IMR-90 (cell line): ENCODE results near the gene THOC2. TPM values are rescaled to one million over a fixed set of nuclear protein-coding genes. Genes with fewer than 3 reads are reported as not detected.

Source experiments
- ATAC-seq: fragments of 200-7000 bp; cut with Tn5 transposase; 2 replicates; pipeline ENCODE4 v1.9.1; 2020; ENCODE audit warnings: low read depth, mild to moderate bottlenecking, moderate library complexity
- BruUV-seq: library from RNA; stranded (reverse); fragments of 400-500 nt; replicated peaks from 2 replicates; lab custom pipeline; 2021; lab: Mats Ljungman, UMichigan
- CTCF ChIA-PET: fragments of 300-600 bp; formaldehyde crosslinking; extraction: SDS; loops from one replicate; lab custom pipeline; 2021; ENCODE audit warnings: antibody characterized with exemption; lab: Yijun Ruan, JAX
- POLR2A ChIA-PET: fragments of 300-600 bp; sonication (Branson Sonifier 250); formaldehyde crosslinking; loops from one replicate; lab custom pipeline; 2022; ENCODE audit warnings: antibody characterized with exemption; ENCODE audit not compliant: unreplicated experiment; lab: Charles Lee
- DNase-seq: peaks from one replicate; pipeline ENCODE4 v3.0.0; 2013
- H2AFZ ChIP-seq: replicated peaks from 2 replicates; pipeline ENCODE3; 2013; ENCODE audit warnings: low read length, mild to moderate bottlenecking; ENCODE audit not compliant: poor library complexity
- H2AK5ac ChIP-seq: 2 replicates; pipeline ENCODE4 v1.6.1; 2013; ENCODE audit warnings: low read depth, low read length, inconsistent platforms
- H2AK9ac ChIP-seq: replicated peaks from 2 replicates; pipeline ENCODE3; 2013; ENCODE audit warnings: mild to moderate bottlenecking, low read depth, low read length, moderate library complexity; ENCODE audit not compliant: poor library complexity
- H2BK120ac ChIP-seq: 2 replicates; pipeline ENCODE4 v1.6.1; 2013; ENCODE audit warnings: low read depth, low read length, inconsistent platforms
- H2BK15ac ChIP-seq: 3 replicates; pipeline ENCODE4 v1.6.1; 2013; ENCODE audit warnings: low read depth, low read length, inconsistent platforms
- H2BK20ac ChIP-seq: 2 replicates; pipeline ENCODE4 v1.6.1; 2013; ENCODE audit warnings: low read depth, mild to moderate bottlenecking, inconsistent platforms, low read length, moderate library complexity
- H2BK5ac ChIP-seq: 2 replicates; pipeline ENCODE4 v1.6.1; 2013; ENCODE audit warnings: mild to moderate bottlenecking, low read depth, low read length, inconsistent platforms; ENCODE audit not compliant: poor library complexity, severe bottlenecking
- H3K14ac ChIP-seq: replicated peaks from 2 replicates; pipeline ENCODE4 v1.6.1; 2013; ENCODE audit warnings: low read depth, low read length, inconsistent platforms
- H3K18ac ChIP-seq: 2 replicates; pipeline ENCODE4 v1.6.1; 2013; ENCODE audit warnings: low read depth, low read length, control low read depth
- H3K23ac ChIP-seq: 2 replicates; pipeline ENCODE4 v1.6.1; 2013; ENCODE audit warnings: low read depth, low read length, inconsistent platforms
- H3K27ac ChIP-seq: 2 replicates; pipeline ENCODE4 v1.5.1; 2013; ENCODE audit warnings: mild to moderate bottlenecking, control low read depth, low read length; ENCODE audit not compliant: insufficient read depth
- H3K27me3 ChIP-seq: 2 replicates; pipeline ENCODE4 v1.6.1; 2013; ENCODE audit warnings: low read length; ENCODE audit not compliant: control insufficient read depth, insufficient read depth
- H3K36me3 ChIP-seq: 2 replicates; pipeline ENCODE4 v1.6.1; 2013; ENCODE audit warnings: low read length, mixed read lengths; ENCODE audit not compliant: control insufficient read depth, insufficient read depth
- H3K4ac ChIP-seq: 2 replicates; pipeline ENCODE4 v1.6.1; 2013; ENCODE audit warnings: low read depth, low read length, inconsistent platforms
- H3K4me1 ChIP-seq: 2 replicates; pipeline ENCODE4 v1.6.1; 2013; ENCODE audit warnings: low read length, mixed read lengths; ENCODE audit not compliant: control insufficient read depth, insufficient read depth
- H3K4me2 ChIP-seq: 2 replicates; pipeline ENCODE4 v1.6.1; 2013; ENCODE audit warnings: low read depth, mild to moderate bottlenecking, control low read depth, low read length, moderate library complexity
- H3K4me3 ChIP-seq: 2 replicates; pipeline ENCODE4 v1.5.1; 2013; ENCODE audit warnings: low read depth, mild to moderate bottlenecking, control low read depth, low read length, moderate library complexity; ENCODE audit not compliant: insufficient read depth
- H3K56ac ChIP-seq: 2 replicates; pipeline ENCODE4 v1.6.1; 2013; ENCODE audit warnings: low read length, inconsistent platforms; ENCODE audit not compliant: insufficient read depth; ENCODE audit errors: extremely low read depth
- H3K79me1 ChIP-seq, 2 experiments: 2 replicates each; pipeline ENCODE4 v1.6.1; 2013; ENCODE audit warnings: low read length in 2 of 2, inconsistent platforms in 1 of 2, low read depth in 1 of 2
- H3K9ac ChIP-seq: 2 replicates; pipeline ENCODE4 v1.6.1; 2013; ENCODE audit warnings: low read depth, low read length, control low read depth
- H3K9me1 ChIP-seq: 2 replicates; pipeline ENCODE4 v1.6.1; 2013; ENCODE audit warnings: low read length, inconsistent platforms; ENCODE audit not compliant: insufficient read depth
- H3K9me3 ChIP-seq: 2 replicates; pipeline ENCODE4 v1.6.1; 2013; ENCODE audit warnings: low read length; ENCODE audit not compliant: control insufficient read depth, insufficient read depth
- H4K20me1 ChIP-seq: 2 replicates; pipeline ENCODE4 v1.6.1; 2013; ENCODE audit warnings: low read length, inconsistent platforms; ENCODE audit not compliant: insufficient read depth
- H4K5ac ChIP-seq: 2 replicates; pipeline ENCODE4 v1.6.1; 2013; ENCODE audit warnings: mild to moderate bottlenecking, low read depth, low read length, control low read depth
- H4K8ac ChIP-seq, 2 experiments: 2 replicates each; pipeline ENCODE4 v1.6.1; 2013; ENCODE audit warnings: low read depth in 2 of 2, low read length in 2 of 2, control low read depth in 1 of 2, inconsistent platforms in 1 of 2
- H4K91ac ChIP-seq: 2 replicates; pipeline ENCODE4 v1.6.1; 2013; ENCODE audit warnings: low read depth, low read length, inconsistent platforms; ENCODE audit not compliant: insufficient read depth
- BHLHE40 ChIP-seq: fragments of 150-350 bp; IDR thresholded peaks from 2 replicates; pipeline ENCODE4 v1.6.1; 2016; ENCODE audit warnings: mild to moderate bottlenecking, low read depth, low read length
- CEBPB ChIP-seq: IDR thresholded peaks from 2 replicates; pipeline ENCODE4 v1.6.1; 2012; ENCODE audit warnings: low read depth, low read length, improper control_type of control experiment
- CHD1 ChIP-seq: IDR thresholded peaks from 2 replicates; pipeline ENCODE4 v1.6.1; 2012; ENCODE audit warnings: low read depth, low read length, improper control_type of control experiment
- FOS ChIP-seq: fragments of 150-350 bp; IDR thresholded peaks from 2 replicates; pipeline ENCODE4 v1.6.1; 2016; ENCODE audit warnings: low read depth, low read length
- MAFK ChIP-seq: IDR thresholded peaks from 2 replicates; pipeline ENCODE4 v1.6.1; 2012; ENCODE audit warnings: low read depth, low read length, improper control_type of control experiment
- MAZ ChIP-seq: IDR thresholded peaks from 2 replicates; pipeline ENCODE4 v1.6.1; 2012; ENCODE audit warnings: low read depth, mild to moderate bottlenecking, low read length, improper control_type of control experiment, moderate library complexity, borderline replicate concordance
- MXI1 ChIP-seq: IDR thresholded peaks from 2 replicates; pipeline ENCODE4 v1.6.1; 2012; ENCODE audit warnings: low read depth, mild to moderate bottlenecking, low read length, moderate library complexity, borderline replicate concordance
- NFE2L2 ChIP-seq: fragments of 150-350 bp; IDR thresholded peaks from 2 replicates; pipeline ENCODE4 v1.6.1; 2016; ENCODE audit warnings: low read depth, mild to moderate bottlenecking, low read length
- POLR2A ChIP-seq: IDR thresholded peaks from 2 replicates; pipeline ENCODE4 v1.6.1; 2012; ENCODE audit warnings: mild to moderate bottlenecking, low read depth, low read length
- RAD21 ChIP-seq: IDR thresholded peaks from 2 replicates; pipeline ENCODE4 v1.6.1; 2012; ENCODE audit warnings: low read length, improper control_type of control experiment
- RCOR1 ChIP-seq: IDR thresholded peaks from 2 replicates; pipeline ENCODE4 v1.6.1; 2012; ENCODE audit warnings: mild to moderate bottlenecking, low read length, improper control_type of control experiment; ENCODE audit not compliant: insufficient replicate concordance
- RFX5 ChIP-seq: IDR thresholded peaks from 2 replicates; pipeline ENCODE4 v1.8.0; 2012; ENCODE audit warnings: low read depth, mild to moderate bottlenecking, low read length, moderate library complexity
- SMC3 ChIP-seq: fragments of 150-350 bp; IDR thresholded peaks from 2 replicates; pipeline ENCODE4 v1.6.1; 2016; ENCODE audit warnings: low read depth, mild to moderate bottlenecking, antibody characterized with exemption, low read length, moderate library complexity
- WGBS, 2 experiments: methylation state at CpG; one replicate each; pipeline versions ENCODE4 v1.1.5 to v1.1.7; 2013; ENCODE audit warnings: missing lambda C conversion rate in 2 of 2; ENCODE audit not compliant: insufficient read length in 1 of 2; ENCODE audit errors: extremely low coverage in 2 of 2; 5-methylcytosine and 5-hydroxymethylcytosine counted together
- dilution Hi-C: fragments of 300-500 bp; cut with HindIII; formaldehyde crosslinking; loops from one replicate; pipeline ENCODE4 v1.14.3; 2018; ENCODE audit warnings: low sequenced_read_pairs; ENCODE audit not compliant: unreplicated experiment
- in situ Hi-C: fragments of 300-500 bp; cut with MboI; formaldehyde crosslinking; loops from 3 replicates; pipeline ENCODE4 v1.14.3; 2019; ENCODE audit warnings: low sequenced_read_pairs, inconsistent platforms, mixed read lengths
- intact Hi-C: fragments of 100-400 bp; cut with micrococcal nuclease; formaldehyde crosslinking; loops from 2 replicates; pipeline ENCODE4 v1.10.0; 2022
- polyA plus RNA-seq, 3 experiments: library from polyadenylated mRNA; depleted of rRNA; stranded (reverse); fragments of >200 nt; gene quantifications; 2 replicates each; pipeline ENCODE4 v1.2.3, GENCODE V29; 2012; ENCODE audit warnings: low replicate concordance in 1 of 3
- total RNA-seq: library from RNA; depleted of rRNA; stranded (reverse); fragments of >200 nt; gene quantifications from 2 replicates; pipeline ENCODE4 v1.2.3, GENCODE V29; 2012
- TF ChIP-seq, protein P1 (sequence below): conservative IDR thresholded peaks from 2 replicates; pipeline ENCODE4 v1.5.1; 2012; ENCODE audit warnings: mild to moderate bottlenecking, low read depth, low read length, improper control_type of control experiment
- TF ChIP-seq, protein P2 (sequence below): fragments of 150-350 bp; IDR thresholded peaks from 2 replicates; pipeline ENCODE4 v1.6.1; 2017; ENCODE audit warnings: mild to moderate bottlenecking, antibody characterized with exemption, low read length, low read depth
- TF ChIP-seq, protein P3 (sequence below): fragments of 150-350 bp; IDR thresholded peaks from 2 replicates; pipeline ENCODE4 v1.6.1; 2016; ENCODE audit warnings: low read depth, mild to moderate bottlenecking, low read length, moderate library complexity, borderline replicate concordance

Gene THOC2
- total and polyA plus RNA-seq, 2 of the 4 experiments (the other 2 are of a cell fraction): 42.9 to 58.8 TPM

DNA sequence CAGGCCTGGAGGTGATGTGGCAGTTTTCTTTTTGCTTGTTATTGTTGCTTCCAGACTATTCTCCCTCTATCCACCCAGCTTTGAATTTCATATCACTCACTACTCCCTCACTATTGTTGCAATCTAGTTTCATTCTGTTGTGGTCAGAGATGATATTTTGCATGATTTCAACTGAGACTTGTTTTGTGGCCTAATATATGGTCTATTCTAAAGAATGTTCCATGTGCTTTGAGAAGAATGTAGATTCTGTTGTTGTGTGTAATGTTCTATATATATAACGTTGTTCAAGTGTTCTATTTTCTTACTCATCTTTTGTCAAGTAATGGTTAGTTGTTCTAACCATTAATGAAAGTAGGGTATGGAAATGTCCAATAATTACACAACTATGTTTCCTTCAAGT is 59.0 kb downstream of the THOC2 start:
- intact Hi-C loops (no loop called here), in situ Hi-C loops (no loop called here), dilution Hi-C loops (no loop called here)
- no peak overlapping the region for H2AFZ ChIP-seq
- H4K5ac ChIP-seq: no peak overlapping the region
- no peak overlapping the region for H2BK20ac ChIP-seq
- no peak overlapping the region for H3K18ac ChIP-seq
- ATAC-seq (no peak), DNase-seq (no peak)
- no CpG with 5 or more reads among the region's 1 CpG for WGBS, 2 experiments
- no peak overlapping the region for H3K4me2 ChIP-seq
- no peak overlapping the region for H2BK15ac ChIP-seq
- no peak overlapping the region for H3K14ac ChIP-seq
- H3K27ac ChIP-seq: no peak overlapping the region
- no peak overlapping the region for H4K91ac ChIP-seq
- no peaks in the 10 kb centered on the region for H3K79me1 ChIP-seq
- no peak overlapping the region for H2BK5ac ChIP-seq
- H2BK120ac ChIP-seq: no peak overlapping the region
- H2AK9ac ChIP-seq: no peak overlapping the region
- no peak overlapping the region for H3K56ac ChIP-seq
- TF ChIP-seq MAFK: no peak
- no peak for TF ChIP-seq RAD21
- TF ChIP-seq RCOR1: no peak
- TF ChIP-seq, protein P1, sequence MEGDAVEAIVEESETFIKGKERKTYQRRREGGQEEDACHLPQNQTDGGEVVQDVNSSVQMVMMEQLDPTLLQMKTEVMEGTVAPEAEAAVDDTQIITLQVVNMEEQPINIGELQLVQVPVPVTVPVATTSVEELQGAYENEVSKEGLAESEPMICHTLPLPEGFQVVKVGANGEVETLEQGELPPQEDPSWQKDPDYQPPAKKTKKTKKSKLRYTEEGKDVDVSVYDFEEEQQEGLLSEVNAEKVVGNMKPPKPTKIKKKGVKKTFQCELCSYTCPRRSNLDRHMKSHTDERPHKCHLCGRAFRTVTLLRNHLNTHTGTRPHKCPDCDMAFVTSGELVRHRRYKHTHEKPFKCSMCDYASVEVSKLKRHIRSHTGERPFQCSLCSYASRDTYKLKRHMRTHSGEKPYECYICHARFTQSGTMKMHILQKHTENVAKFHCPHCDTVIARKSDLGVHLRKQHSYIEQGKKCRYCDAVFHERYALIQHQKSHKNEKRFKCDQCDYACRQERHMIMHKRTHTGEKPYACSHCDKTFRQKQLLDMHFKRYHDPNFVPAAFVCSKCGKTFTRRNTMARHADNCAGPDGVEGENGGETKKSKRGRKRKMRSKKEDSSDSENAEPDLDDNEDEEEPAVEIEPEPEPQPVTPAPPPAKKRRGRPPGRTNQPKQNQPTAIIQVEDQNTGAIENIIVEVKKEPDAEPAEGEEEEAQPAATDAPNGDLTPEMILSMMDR: no peak
- TF ChIP-seq, protein P2, sequence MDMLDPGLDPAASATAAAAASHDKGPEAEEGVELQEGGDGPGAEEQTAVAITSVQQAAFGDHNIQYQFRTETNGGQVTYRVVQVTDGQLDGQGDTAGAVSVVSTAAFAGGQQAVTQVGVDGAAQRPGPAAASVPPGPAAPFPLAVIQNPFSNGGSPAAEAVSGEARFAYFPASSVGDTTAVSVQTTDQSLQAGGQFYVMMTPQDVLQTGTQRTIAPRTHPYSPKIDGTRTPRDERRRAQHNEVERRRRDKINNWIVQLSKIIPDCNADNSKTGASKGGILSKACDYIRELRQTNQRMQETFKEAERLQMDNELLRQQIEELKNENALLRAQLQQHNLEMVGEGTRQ: no peak
- TF ChIP-seq RFX5: no peak
- no peak for TF ChIP-seq CHD1
- TF ChIP-seq, protein P3, sequence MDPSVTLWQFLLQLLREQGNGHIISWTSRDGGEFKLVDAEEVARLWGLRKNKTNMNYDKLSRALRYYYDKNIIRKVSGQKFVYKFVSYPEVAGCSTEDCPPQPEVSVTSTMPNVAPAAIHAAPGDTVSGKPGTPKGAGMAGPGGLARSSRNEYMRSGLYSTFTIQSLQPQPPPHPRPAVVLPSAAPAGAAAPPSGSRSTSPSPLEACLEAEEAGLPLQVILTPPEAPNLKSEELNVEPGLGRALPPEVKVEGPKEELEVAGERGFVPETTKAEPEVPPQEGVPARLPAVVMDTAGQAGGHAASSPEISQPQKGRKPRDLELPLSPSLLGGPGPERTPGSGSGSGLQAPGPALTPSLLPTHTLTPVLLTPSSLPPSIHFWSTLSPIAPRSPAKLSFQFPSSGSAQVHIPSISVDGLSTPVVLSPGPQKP: no peak
- TF ChIP-seq CEBPB: no peak
- TF ChIP-seq MXI1: no peak
- no peak for TF ChIP-seq FOS
- TF ChIP-seq SMC3: no peak
- no peak for TF ChIP-seq BHLHE40
- no peak for TF ChIP-seq POLR2A
- no peak for TF ChIP-seq NFE2L2
- TF ChIP-seq MAZ: no peak
- no peaks in the 10 kb centered on the region for H3K4me1 ChIP-seq
- ChIA-PET POLR2A (no interaction called here), CTCF (no interaction called here)
- H4K8ac ChIP-seq: no peak overlapping the region
- no peaks in the 10 kb centered on the region for H3K9me1 ChIP-seq
- no peak overlapping the region for H3K4me3 ChIP-seq
- BruUV-seq: no TSS peak
- H3K4ac ChIP-seq: no peak overlapping the region
- no peaks in the 10 kb centered on the region for H3K9me3 ChIP-seq
- H3K9ac ChIP-seq: no peak overlapping the region
- H3K36me3 ChIP-seq: peaks cover 4% of the 10 kb centered on the region; the same call in 1 of the 2 replicates
- no peak overlapping the region for H3K23ac ChIP-seq
- H4K20me1 ChIP-seq: no peaks in the 10 kb centered on the region
- H2AK5ac ChIP-seq: no peak overlapping the region
- H3K27me3 ChIP-seq: no peaks in the 10 kb centered on the region
